ENCODE data around the gene STAG1. TPM values are rescaled to one million over a fixed set of nuclear protein-coding genes. Genes with fewer than 3 reads are reported as not detected.

The STAG1 gene
- total RNA-seq, 1 experiment from 2014 or later, result 34.6 TPM

DNA sequence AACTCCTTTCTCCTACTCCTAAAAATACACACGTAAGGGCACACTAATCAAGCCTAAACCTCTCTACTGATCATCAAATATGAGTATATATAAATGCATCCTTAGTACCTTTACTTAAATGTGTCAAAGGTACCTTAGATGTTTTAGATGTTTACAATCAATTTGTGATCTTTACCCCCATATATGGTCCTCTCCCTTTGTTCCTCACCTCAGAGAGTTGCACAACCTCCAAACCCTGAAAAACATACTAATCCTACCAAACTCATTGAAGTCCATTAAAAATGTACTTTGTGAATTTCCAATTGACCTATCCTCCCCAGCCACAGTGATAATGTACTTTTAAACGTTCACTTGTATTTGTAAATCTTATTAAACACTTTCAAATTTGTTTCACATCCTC is 249.1 kb downstream of the STAG1 start:
- H2BK12ac ChIP-seq (ENCODE audit: insufficient read length, low read depth, low read length), result no peak overlapping the region
- no peaks in the 10 kb centered on the region for H4K20me1 ChIP-seq (ENCODE audit: control insufficient read depth, insufficient read depth, insufficient read length)
- no peak overlapping the region for H4K8ac ChIP-seq (replicated peaks; ENCODE audit: insufficient read length, low read depth, low read length)
- Mint-ChIP-seq H3K4me1 (no peaks in the 10 kb centered on the region), H3K36me3 (ENCODE audit: insufficient read depth in 1 of 3, low read depth in 3 of 3) (peaks cover 0 to 4% (median 0%) of the 10 kb centered on the region in 3 experiments; a peak in 2 of 7 replicates), H3K4me3 (no peak overlapping the region), H3K9me3 (no peaks in the 10 kb centered on the region), H3K27ac (no peak overlapping the region), H3K27me3 (ENCODE audit: low read depth) (no peaks in the 10 kb centered on the region)
- H3K23ac ChIP-seq (ENCODE audit: insufficient read length, low read depth, low read length), result no peak overlapping the region
- WGBS (ENCODE audit: extremely low coverage, insufficient read length, low lambda C conversion rate), result no CpG with 5 or more reads among the region's 2 CpGs
- no peak overlapping the region for H2BK15ac ChIP-seq (ENCODE audit: low read depth, low read length)
- H4K91ac ChIP-seq (ENCODE audit: insufficient read length, low read depth, low read length), result no peak overlapping the region
- no peak overlapping the region for H3K27ac ChIP-seq (ENCODE audit: insufficient read length, low read depth, low read length)
- no peak overlapping the region for H2BK20ac ChIP-seq (ENCODE audit: low read depth, low read length, poor library complexity, severe bottlenecking)
- TF ChIP-seq, protein P1, sequence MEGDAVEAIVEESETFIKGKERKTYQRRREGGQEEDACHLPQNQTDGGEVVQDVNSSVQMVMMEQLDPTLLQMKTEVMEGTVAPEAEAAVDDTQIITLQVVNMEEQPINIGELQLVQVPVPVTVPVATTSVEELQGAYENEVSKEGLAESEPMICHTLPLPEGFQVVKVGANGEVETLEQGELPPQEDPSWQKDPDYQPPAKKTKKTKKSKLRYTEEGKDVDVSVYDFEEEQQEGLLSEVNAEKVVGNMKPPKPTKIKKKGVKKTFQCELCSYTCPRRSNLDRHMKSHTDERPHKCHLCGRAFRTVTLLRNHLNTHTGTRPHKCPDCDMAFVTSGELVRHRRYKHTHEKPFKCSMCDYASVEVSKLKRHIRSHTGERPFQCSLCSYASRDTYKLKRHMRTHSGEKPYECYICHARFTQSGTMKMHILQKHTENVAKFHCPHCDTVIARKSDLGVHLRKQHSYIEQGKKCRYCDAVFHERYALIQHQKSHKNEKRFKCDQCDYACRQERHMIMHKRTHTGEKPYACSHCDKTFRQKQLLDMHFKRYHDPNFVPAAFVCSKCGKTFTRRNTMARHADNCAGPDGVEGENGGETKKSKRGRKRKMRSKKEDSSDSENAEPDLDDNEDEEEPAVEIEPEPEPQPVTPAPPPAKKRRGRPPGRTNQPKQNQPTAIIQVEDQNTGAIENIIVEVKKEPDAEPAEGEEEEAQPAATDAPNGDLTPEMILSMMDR (conservative IDR thresholded peaks at IDR 0.05), result no peak
- no peaks in the 10 kb centered on the region for H3K23me2 ChIP-seq (ENCODE audit: insufficient read length, low read depth, low read length, poor library complexity, severe bottlenecking)
- H3K4me1 ChIP-seq (ENCODE audit: insufficient read depth, low read length), result no peaks in the 10 kb centered on the region
- no peak overlapping the region for H2BK120ac ChIP-seq (ENCODE audit: low read depth, low read length, poor library complexity, severe bottlenecking)
- H3K9ac ChIP-seq (ENCODE audit: extremely low read depth, insufficient read length, low read length), result no peak overlapping the region
- H3K79me1 ChIP-seq (ENCODE audit: insufficient read depth, low read depth, low read length, poor library complexity, severe bottlenecking), result no peaks in the 10 kb centered on the region
- H4K5ac ChIP-seq (ENCODE audit: insufficient read length, low read depth, low read length), result no peak overlapping the region
- no peak overlapping the region for H2AK5ac ChIP-seq (ENCODE audit: insufficient read length, low read length)
- no peak overlapping the region for H3K56ac ChIP-seq (ENCODE audit: insufficient read length, low read depth, low read length)
- no peak overlapping the region for H3T11ph ChIP-seq (ENCODE audit: low read length)
- no peak overlapping the region for H2BK5ac ChIP-seq (ENCODE audit: insufficient read length, low read length)
- DNase-seq, result no peak
- H3K27me3 ChIP-seq (ENCODE audit: insufficient read depth, low read length), result no peaks in the 10 kb centered on the region
- H3K4ac ChIP-seq (ENCODE audit: low read depth, low read length), result no peak overlapping the region
- H3K18ac ChIP-seq (ENCODE audit: insufficient read length, low read depth, low read length), result no peak overlapping the region
- no peak overlapping the region for H3K14ac ChIP-seq (ENCODE audit: insufficient read depth, low read length)
- H2AFZ ChIP-seq (ENCODE audit: low read length), result no peak overlapping the region
- H3K9me3 ChIP-seq (ENCODE audit: control insufficient read depth, low read depth, low read length), result no peaks in the 10 kb centered on the region
- no peak overlapping the region for H3K4me2 ChIP-seq (ENCODE audit: insufficient read depth, insufficient read length, low read length)
- no peaks in the 10 kb centered on the region for H3K79me2 ChIP-seq (ENCODE audit: insufficient read depth, low read length)

Measured in H9 (cell line).